ENCODE results near the gene PAX5. TPM values are rescaled to one million over a fixed set of nuclear protein-coding genes. Genes with fewer than 3 reads are reported as not detected.

PAX5 gene
- total RNA-seq, 1 experiment from 2014 or later: 6.6 TPM

DNA sequence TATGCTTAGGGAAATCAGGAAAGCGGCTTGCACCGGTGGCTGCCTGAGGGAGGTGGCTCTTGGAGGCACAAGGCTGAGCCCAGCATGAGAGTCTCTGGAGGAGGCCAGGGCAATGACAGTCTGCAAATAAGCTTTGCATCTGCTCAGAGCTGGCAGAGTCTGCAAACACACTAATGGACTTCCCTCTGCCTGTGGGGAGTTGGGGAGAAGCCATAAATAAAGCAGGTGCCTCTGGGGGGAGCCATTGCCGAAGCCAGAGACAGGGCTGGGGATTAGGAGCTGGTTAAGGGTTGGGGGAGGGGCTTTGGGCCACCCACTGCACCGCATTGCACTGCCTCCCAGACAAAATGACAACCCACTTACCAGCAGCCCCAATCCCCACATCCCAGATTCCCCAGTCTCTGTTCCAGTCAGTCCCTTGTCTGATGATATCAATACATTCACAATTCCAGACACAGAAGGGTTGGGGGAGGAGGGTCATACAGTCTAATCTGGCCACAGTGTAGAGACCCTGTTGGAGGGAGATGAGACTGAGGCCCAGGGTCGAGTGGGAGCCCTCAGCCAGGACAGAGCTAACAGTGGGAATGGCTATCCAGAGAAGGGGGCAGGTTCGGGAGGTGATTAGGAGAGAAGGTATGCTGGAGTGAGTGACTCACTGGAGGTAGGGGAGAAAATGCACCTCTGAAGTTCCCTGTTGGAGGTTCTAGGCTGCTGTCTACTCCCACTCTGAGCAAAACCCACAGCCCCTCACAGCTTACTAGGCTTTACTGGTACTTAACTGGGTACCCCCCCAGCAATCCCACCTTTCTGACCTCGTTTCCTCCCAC lies 53.7 kb downstream of the PAX5 start:
- H3K4me3 Mint-ChIP-seq: no peak overlapping the region
- DNase-seq (ENCODE audit: low spot score) (peak; percentile 75), ATAC-seq (peak; percentile 97)
- CTCF ChIA-PET: interaction anchor here (0.5 to 4.8 kb wide), 43 partner anchors 8 to 916 kb away, joined by 3 to 57 read pairs (median 4); partner anchors contain the start of genes PAX5 and ZCCHC7
- H3K9me3 Mint-ChIP-seq: no peaks in the 10 kb centered on the region
- TF ChIP-seq SP1 (CRISPR knock-in tag; conservative IDR thresholded peaks at IDR 0.05) (0 out of 2 replicates have a peak, but pooled peaks have one; percentile 24), ZBTB21 (CRISPR knock-in tag; IDR thresholded peaks at IDR 0.05; ENCODE audit: borderline replicate concordance) (no peak), CBFB (CRISPR knock-in tag; IDR thresholded peaks at IDR 0.05; ENCODE audit: low read depth) (0 out of 2 replicates have a peak, but pooled peaks have one; percentile 13), ZNF121 (CRISPR knock-in tag; IDR thresholded peaks at IDR 0.05) (peak; percentile 85), SOX15 (CRISPR knock-in tag; IDR thresholded peaks at IDR 0.05) (no peak), TCF7 (CRISPR knock-in tag; IDR thresholded peaks at IDR 0.05; ENCODE audit: low read depth) (no peak)
- TF ChIP-seq, protein P1, sequence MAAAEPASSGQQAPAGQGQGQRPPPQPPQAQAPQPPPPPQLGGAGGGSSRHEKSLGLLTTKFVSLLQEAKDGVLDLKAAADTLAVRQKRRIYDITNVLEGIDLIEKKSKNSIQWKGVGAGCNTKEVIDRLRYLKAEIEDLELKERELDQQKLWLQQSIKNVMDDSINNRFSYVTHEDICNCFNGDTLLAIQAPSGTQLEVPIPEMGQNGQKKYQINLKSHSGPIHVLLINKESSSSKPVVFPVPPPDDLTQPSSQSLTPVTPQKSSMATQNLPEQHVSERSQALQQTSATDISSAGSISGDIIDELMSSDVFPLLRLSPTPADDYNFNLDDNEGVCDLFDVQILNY (CRISPR knock-in tag; IDR thresholded peaks at IDR 0.05): no peak
- TF ChIP-seq, protein P2, sequence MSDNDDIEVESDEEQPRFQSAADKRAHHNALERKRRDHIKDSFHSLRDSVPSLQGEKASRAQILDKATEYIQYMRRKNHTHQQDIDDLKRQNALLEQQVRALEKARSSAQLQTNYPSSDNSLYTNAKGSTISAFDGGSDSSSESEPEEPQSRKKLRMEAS (CRISPR knock-in tag; IDR thresholded peaks at IDR 0.05): no peak
- TF ChIP-seq, protein P3, sequence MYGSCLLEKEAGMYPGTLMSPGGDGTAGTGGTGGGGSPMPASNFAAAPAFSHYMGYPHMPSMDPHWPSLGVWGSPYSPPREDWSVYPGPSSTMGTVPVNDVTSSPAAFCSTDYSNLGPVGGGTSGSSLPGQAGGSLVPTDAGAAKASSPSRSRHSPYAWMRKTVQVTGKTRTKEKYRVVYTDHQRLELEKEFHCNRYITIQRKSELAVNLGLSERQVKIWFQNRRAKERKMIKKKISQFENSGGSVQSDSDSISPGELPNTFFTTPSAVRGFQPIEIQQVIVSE (CRISPR knock-in tag; IDR thresholded peaks at IDR 0.05; ENCODE audit: borderline replicate concordance): no peak
- H3K4me1 Mint-ChIP-seq: peaks cover 24% of the 10 kb centered on the region
- peaks cover 43% of the 10 kb centered on the region for H3K27me3 Mint-ChIP-seq (ENCODE audit: low read depth)
- H3K27ac Mint-ChIP-seq: no peak overlapping the region
- POLR2A ChIA-PET: no interaction called here
- no peaks in the 10 kb centered on the region for H3K36me3 Mint-ChIP-seq

DNA sequence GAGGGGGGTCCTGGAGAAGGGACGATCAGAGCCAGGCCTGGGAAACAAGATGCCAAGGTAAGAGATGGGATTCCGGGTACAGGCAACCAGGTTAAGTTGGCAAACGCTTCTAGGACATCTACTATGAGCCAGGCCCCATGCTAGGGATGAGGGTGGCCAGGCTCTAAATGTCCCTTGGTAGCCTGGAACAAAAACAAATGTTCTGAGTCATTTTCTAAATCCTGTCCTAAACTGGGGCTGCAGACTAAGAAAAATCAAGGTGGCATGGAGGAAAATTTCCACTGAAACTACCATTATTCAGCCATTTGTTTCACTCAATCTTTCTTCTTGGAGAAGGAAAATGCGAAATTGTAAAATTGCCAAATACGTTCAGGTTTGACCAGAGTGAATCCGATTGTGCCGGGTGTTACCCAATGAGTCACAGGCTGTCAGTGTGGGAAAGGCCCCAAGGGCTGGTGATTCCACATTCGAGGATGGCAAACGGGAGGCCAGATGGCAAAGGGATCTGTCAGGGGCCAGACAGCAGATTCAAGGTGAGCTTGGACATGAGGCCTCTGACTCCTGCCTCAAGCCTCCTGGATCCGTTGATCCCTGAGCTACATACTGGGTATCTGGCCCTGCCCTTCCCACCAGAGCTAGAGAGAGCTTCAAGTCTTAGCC lies 57.6 kb downstream of the PAX5 start:
- H3K9me3 Mint-ChIP-seq: no peaks in the 10 kb centered on the region
- no peak for ATAC-seq
- no peaks in the 10 kb centered on the region for H3K36me3 Mint-ChIP-seq
- no peak overlapping the region for H3K4me3 Mint-ChIP-seq
- CTCF ChIA-PET: interaction anchor here (0.5 to 4.3 kb wide), 6 partner anchors 14 to 434 kb away, joined by 3 to 53 read pairs (median 4); no protein-coding TSS in a partner anchor
- no peak for TF ChIP-seq ZNF423 (CRISPR knock-in tag; IDR thresholded peaks at IDR 0.05)
- TF ChIP-seq FOXK1 (CRISPR knock-in tag; IDR thresholded peaks at IDR 0.05): no peak
- TF ChIP-seq NR1H2 (CRISPR knock-in tag; IDR thresholded peaks at IDR 0.05): no peak
- no peak for TF ChIP-seq ZBTB21 (CRISPR knock-in tag; IDR thresholded peaks at IDR 0.05; ENCODE audit: borderline replicate concordance)
- peaks cover 18% of the 10 kb centered on the region for H3K4me1 Mint-ChIP-seq
- peaks cover 6% of the 10 kb centered on the region for H3K27me3 Mint-ChIP-seq (ENCODE audit: low read depth)
- no peak overlapping the region for H3K27ac Mint-ChIP-seq
- DNase-seq (ENCODE audit: low spot score): no peak
- POLR2A ChIA-PET: no interaction called here

DNA sequence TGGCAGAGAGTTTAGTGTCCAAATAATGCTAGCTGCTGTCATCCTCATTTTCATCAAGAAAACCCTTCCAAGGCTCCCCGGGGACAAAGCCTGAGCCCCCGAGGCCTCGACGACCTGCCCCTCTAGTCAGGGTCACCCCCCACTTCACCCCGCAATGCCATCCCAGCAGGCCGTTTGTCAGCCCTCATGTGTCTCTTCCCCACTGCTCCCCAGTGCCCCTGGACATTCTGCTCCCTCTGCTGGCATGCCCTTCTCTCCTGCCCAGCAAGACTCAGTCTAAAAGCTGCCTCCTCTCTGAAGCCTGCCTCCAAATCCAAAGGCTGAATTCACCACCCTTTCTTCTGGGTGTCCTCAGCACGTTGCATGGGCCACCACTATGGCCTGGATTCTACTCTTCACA lies 59.3 kb downstream of the PAX5 start:
- H3K27me3 Mint-ChIP-seq (ENCODE audit: low read depth): no peaks in the 10 kb centered on the region
- no peak overlapping the region for H3K27ac Mint-ChIP-seq
- peak; percentile 58 for ATAC-seq
- no peak overlapping the region for H3K4me3 Mint-ChIP-seq
- ChIA-PET POLR2A (no interaction called here), CTCF (interaction anchor here (1.0 to 4.3 kb wide), 4 partner anchors 13 to 108 kb away, joined by 4 to 53 read pairs (median 5); no protein-coding TSS in a partner anchor)
- DNase-seq (ENCODE audit: low spot score): no peak
- TF ChIP-seq JUN (CRISPR knock-in tag; IDR thresholded peaks at IDR 0.05) (no peak), OVOL2 (CRISPR knock-in tag; IDR thresholded peaks at IDR 0.05; ENCODE audit: borderline replicate concordance) (no peak), SMAD4 (CRISPR knock-in tag; IDR thresholded peaks at IDR 0.05) (no peak), TP53 (CRISPR knock-in tag; IDR thresholded peaks at IDR 0.05) (no peak), NFE2L1 (CRISPR knock-in tag; IDR thresholded peaks at IDR 0.05) (no peak), CREB1 (CRISPR knock-in tag; IDR thresholded peaks at IDR 0.05) (no peak), GRHL2 (CRISPR knock-in tag; IDR thresholded peaks at IDR 0.05; ENCODE audit: insufficient replicate concordance, severe bottlenecking) (no peak), ESRRA (CRISPR knock-in tag; IDR thresholded peaks at IDR 0.05; ENCODE audit: borderline replicate concordance) (no peak)
- TF ChIP-seq, protein P4, sequence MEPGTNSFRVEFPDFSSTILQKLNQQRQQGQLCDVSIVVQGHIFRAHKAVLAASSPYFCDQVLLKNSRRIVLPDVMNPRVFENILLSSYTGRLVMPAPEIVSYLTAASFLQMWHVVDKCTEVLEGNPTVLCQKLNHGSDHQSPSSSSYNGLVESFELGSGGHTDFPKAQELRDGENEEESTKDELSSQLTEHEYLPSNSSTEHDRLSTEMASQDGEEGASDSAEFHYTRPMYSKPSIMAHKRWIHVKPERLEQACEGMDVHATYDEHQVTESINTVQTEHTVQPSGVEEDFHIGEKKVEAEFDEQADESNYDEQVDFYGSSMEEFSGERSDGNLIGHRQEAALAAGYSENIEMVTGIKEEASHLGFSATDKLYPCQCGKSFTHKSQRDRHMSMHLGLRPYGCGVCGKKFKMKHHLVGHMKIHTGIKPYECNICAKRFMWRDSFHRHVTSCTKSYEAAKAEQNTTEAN (CRISPR knock-in tag; IDR thresholded peaks at IDR 0.05): no peak
- TF ChIP-seq, protein P5, sequence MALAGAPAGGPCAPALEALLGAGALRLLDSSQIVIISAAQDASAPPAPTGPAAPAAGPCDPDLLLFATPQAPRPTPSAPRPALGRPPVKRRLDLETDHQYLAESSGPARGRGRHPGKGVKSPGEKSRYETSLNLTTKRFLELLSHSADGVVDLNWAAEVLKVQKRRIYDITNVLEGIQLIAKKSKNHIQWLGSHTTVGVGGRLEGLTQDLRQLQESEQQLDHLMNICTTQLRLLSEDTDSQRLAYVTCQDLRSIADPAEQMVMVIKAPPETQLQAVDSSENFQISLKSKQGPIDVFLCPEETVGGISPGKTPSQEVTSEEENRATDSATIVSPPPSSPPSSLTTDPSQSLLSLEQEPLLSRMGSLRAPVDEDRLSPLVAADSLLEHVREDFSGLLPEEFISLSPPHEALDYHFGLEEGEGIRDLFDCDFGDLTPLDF (CRISPR knock-in tag; IDR thresholded peaks at IDR 0.05): no peak
- TF ChIP-seq, protein P6, sequence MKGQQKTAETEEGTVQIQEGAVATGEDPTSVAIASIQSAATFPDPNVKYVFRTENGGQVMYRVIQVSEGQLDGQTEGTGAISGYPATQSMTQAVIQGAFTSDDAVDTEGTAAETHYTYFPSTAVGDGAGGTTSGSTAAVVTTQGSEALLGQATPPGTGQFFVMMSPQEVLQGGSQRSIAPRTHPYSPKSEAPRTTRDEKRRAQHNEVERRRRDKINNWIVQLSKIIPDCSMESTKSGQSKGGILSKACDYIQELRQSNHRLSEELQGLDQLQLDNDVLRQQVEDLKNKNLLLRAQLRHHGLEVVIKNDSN (CRISPR knock-in tag; IDR thresholded peaks at IDR 0.05): no peak
- TF ChIP-seq, protein P7, sequence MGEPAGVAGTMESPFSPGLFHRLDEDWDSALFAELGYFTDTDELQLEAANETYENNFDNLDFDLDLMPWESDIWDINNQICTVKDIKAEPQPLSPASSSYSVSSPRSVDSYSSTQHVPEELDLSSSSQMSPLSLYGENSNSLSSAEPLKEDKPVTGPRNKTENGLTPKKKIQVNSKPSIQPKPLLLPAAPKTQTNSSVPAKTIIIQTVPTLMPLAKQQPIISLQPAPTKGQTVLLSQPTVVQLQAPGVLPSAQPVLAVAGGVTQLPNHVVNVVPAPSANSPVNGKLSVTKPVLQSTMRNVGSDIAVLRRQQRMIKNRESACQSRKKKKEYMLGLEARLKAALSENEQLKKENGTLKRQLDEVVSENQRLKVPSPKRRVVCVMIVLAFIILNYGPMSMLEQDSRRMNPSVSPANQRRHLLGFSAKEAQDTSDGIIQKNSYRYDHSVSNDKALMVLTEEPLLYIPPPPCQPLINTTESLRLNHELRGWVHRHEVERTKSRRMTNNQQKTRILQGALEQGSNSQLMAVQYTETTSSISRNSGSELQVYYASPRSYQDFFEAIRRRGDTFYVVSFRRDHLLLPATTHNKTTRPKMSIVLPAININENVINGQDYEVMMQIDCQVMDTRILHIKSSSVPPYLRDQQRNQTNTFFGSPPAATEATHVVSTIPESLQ (CRISPR knock-in tag; IDR thresholded peaks at IDR 0.05): no peak
- H3K9me3 Mint-ChIP-seq: no peaks in the 10 kb centered on the region
- no peaks in the 10 kb centered on the region for H3K36me3 Mint-ChIP-seq
- peaks cover 3% of the 10 kb centered on the region for H3K4me1 Mint-ChIP-seq

All from WTC11 (cell line).